Measurements from ENCODE around the gene OR6S1. TPM values are rescaled to one million over a fixed set of nuclear protein-coding genes. Genes with fewer than 3 reads are reported as not detected.

Gene OR6S1, protein sequence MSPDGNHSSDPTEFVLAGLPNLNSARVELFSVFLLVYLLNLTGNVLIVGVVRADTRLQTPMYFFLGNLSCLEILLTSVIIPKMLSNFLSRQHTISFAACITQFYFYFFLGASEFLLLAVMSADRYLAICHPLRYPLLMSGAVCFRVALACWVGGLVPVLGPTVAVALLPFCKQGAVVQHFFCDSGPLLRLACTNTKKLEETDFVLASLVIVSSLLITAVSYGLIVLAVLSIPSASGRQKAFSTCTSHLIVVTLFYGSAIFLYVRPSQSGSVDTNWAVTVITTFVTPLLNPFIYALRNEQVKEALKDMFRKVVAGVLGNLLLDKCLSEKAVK
- not detected for total RNA-seq
- not detected for polyA plus RNA-seq
- long read RNA-seq, donor 1, result 0 reads
- long read RNA-seq, donor 2, result 0 reads
- long read RNA-seq, donor 3, result 0 reads
- long read RNA-seq, donor 4, result 0 reads
- long read RNA-seq, donor 5, result 0 reads
- long read RNA-seq, donor 6, result 0 reads
- long read RNA-seq, donor 7, result 0 reads
- long read RNA-seq, donor 8, result 0 reads
- long read RNA-seq, donor 9, result 0 reads
- long read RNA-seq, donor 10, result 0 reads

DNA sequence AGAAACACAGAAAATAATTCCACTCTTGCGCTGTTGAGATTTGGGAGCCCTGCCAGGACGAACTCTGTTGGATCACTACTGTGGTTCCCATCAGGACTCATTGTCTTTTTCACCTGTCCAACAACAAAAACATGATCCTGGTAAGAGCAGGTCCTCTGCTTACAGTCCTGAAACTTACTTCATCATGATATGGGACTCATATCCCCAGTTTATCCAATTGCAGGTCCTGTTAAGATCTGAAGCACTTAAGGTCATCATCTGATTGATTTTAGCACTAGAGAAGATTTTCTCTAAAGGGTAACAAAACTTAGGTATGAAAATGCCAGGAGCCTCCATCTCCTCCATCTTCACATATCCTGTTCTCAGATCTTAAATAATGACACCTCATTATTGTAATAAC, at the start of gene OR6S1:
Gene OR6S1 (minus strand): TSS at position 101 of the 400 bp plus-strand sequence. CDS start 0 bp downstream, at position 101.
- Histone ChIP-seq H3K27ac (no peak within 1 kb of the TSS), H3K4me1 (no peaks in the 10 kb centered on the region), H3K27me3 (peaks cover 0 to 40% (median 0%) of the 10 kb centered on the region in 3 donors), H3K4me3 (no peak within 1 kb of the TSS), H3K36me3 (no peaks in the 10 kb centered on the region), H3K9me3 (no peaks in the 10 kb centered on the region)
- intact Hi-C loops (cut with DNase I; ENCODE audit: low total_unique reads), result no loop called here
- no peak for DNase-seq
- TF ChIP-seq EP300 (IDR thresholded peaks at IDR 0.05), result no peak
- WGBS, 5 donors, result 74 to 96% (median 93%) methylated on average over 2 of the region's 2 CpGs

DNA sequence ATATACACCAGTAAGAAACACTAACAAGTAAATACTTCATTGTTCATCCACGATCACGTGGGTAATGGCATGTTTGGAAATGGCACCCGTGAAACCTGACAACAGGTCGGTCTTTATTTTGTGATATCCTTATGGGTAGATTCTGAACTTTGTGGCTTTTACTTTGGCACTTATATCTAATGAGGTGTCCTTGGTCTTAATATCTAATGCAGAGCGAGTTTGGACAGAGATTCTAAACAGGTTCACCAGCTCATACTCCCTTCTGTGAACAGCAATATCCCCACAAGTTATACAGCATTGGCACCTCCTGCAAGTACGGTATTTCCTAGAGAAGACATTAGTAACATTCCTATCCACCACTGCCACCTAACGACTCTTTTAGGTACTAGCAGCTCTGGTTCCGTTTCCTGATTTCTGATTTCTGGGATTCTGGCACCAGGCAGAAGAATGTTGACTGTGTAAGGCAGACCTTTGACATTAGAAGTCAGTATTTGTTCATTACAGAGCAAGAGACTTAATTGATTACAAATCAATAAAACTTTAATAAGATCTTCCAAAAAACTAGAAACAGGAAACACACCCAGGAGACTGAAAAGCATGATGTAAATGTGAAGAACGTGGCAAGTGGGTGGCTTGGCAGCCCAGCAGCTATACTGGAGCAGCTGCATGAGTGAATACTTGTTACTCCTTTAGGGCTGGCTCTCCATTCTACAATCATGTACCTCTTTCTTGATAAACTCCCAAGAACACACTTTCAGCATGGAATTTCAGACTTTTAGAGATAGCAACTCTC, 49.6 kb upstream of the OR6S1 start:
- 11 to 23% (median 18%) methylated on average over 9 of the region's 9 CpGs for WGBS, 5 donors

DNA sequence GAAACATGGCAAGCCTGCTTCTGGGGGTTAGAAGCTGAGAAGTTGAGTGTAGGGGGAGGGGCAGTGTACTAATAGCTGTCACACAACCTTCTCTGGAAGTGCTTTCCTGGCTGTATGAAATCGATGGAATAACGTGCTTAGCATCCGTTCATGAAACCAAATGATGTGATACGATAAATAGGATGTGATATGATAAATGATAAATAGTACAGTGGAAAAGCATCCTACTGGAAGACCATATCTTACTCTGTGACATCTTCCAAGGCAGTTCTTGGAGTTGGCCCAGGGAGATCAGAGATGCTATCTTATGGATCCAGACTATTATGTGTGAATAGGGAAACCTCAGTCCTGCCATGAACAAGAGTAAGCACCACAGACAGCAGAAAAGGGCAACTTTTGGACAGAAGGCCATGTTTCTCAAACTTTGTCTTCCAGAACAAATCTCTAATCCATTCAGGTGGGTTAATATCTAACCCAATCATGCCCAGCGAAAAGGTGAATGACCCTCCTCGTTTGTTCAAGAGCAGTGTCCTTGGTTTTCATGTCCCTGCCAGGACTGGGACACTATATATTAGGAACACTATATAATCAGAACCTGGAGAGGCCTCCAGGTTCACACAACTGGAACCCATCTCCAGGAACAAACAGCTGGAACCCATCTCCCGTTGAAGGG, 46.8 kb upstream of the OR6S1 start, which contains the start of gene ANG:
Gene ANG (plus strand): TSS at position 598 of the 673 bp plus-strand sequence. CDS start 4,801 bp downstream, outside the sequence.
- Histone ChIP-seq H3K9me3 (no peaks in the 10 kb centered on the region), H3K4me3 (peak within 1 kb of the TSS in 2 of 4 donors; percentile 52 to 62), H3K27ac (peak within 1 kb of the TSS; percentile 65 to 100 (median 100)), H3K27me3 (no peaks in the 10 kb centered on the region), H3K4me1 (peaks cover 26 to 66% (median 53%) of the 10 kb centered on the region in 4 donors), H3K36me3 (peaks cover 0 to 8% (median 2%) of the 10 kb centered on the region in 4 donors)
- DNase-seq, result no peak
- intact Hi-C loops (cut with DNase I; ENCODE audit: low total_unique reads), result loop anchor here (5.0 kb wide), 1 partner anchor 71 kb away; no protein-coding TSS in a partner anchor
- TF ChIP-seq EP300 (IDR thresholded peaks at IDR 0.05), result no peak
- TF ChIP-seq, protein P1, sequence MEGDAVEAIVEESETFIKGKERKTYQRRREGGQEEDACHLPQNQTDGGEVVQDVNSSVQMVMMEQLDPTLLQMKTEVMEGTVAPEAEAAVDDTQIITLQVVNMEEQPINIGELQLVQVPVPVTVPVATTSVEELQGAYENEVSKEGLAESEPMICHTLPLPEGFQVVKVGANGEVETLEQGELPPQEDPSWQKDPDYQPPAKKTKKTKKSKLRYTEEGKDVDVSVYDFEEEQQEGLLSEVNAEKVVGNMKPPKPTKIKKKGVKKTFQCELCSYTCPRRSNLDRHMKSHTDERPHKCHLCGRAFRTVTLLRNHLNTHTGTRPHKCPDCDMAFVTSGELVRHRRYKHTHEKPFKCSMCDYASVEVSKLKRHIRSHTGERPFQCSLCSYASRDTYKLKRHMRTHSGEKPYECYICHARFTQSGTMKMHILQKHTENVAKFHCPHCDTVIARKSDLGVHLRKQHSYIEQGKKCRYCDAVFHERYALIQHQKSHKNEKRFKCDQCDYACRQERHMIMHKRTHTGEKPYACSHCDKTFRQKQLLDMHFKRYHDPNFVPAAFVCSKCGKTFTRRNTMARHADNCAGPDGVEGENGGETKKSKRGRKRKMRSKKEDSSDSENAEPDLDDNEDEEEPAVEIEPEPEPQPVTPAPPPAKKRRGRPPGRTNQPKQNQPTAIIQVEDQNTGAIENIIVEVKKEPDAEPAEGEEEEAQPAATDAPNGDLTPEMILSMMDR (IDR thresholded peaks at IDR 0.05), result no peak
- 37 to 60% (median 51%) methylated on average over 7 of the region's 7 CpGs for WGBS, 5 donors

More for the DNA sequence above, 49.6 kb upstream of the OR6S1 start:
- TF ChIP-seq POLR2AphosphoS5 (IDR thresholded peaks at IDR 0.05) (peak in 2 of 3 donors; percentile 19 to 73), POLR2A (IDR thresholded peaks at IDR 0.05) (no peak), EP300 (IDR thresholded peaks at IDR 0.05) (no peak)
- TF ChIP-seq, protein P1 (IDR thresholded peaks at IDR 0.05), result peak in 5 of 7 experiments; percentile 79 to 92 (median 85)
- Histone ChIP-seq H3K27ac (peak overlapping the region in 4 of 5 donors; percentile 9 to 37 (median 27)), H3K4me1 (peaks cover 24 to 53% (median 43%) of the 10 kb centered on the region in 4 donors), H3K27me3 (no peaks in the 10 kb centered on the region), H3K4me3 (no peak overlapping the region), H3K36me3 (peaks cover 3 to 29% (median 26%) of the 10 kb centered on the region in 4 donors), H3K9me3 (no peaks in the 10 kb centered on the region)
- intact Hi-C loops (cut with DNase I; ENCODE audit: low total_unique reads), result loop anchor here (10.0 kb wide), 2 partner anchors 164 to 366 kb away; no protein-coding TSS in a partner anchor
- peak; percentile 45 to 91 for DNase-seq

DNA sequence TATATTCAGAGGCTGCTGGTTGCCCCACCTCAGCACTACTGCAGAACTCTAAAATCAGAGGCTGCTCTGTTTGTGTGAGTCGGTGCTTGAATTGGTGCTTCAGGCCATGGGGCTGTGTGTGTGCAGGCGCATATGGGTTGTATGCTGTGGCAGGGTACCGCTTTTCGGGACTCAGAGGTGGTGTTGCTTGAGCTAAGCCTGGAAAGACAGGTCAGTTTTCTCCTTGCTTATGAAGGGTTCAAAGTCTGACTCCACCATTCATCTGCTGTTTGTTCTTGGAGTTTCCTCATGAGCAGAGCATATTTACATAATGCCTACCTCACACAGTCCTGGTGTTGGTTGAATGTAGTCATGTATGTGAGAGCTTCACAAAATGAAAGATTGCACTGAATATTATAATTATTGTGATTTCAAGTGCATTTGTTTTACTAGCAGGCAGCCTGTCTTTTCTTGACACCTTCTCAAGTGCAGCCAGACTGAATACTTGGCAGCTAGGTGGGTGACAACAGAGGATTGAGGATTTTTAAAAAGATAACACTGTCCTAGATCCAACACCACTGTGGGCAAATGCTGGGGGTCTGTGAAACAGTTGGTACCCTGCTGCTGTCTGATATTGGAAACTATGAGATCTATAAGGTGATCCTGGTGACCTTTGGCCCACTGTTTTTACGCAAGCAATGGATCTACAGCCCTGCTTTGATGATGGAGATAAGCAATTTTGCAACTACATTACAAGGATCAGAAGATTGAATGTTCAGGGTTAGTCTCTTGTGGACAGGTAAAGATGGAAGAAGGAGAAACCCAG, 46.1 kb upstream of the OR6S1 start:
- TF ChIP-seq POLR2AphosphoS5 (IDR thresholded peaks at IDR 0.05), result peak in 2 of 3 donors; percentile 57 to 80
- TF ChIP-seq, protein P1 (IDR thresholded peaks at IDR 0.05), result no peak
- Histone ChIP-seq H3K9me3 (no peaks in the 10 kb centered on the region), H3K4me1 (peaks cover 26 to 66% (median 53%) of the 10 kb centered on the region in 4 donors), H3K36me3 (peaks cover 0 to 5% (median 0%) of the 10 kb centered on the region in 4 donors), H3K27ac (peak overlapping the region; percentile 60 to 100 (median 100)), H3K4me3 (peak overlapping the region in 3 of 4 donors; percentile 52 to 76 (median 62)), H3K27me3 (no peaks in the 10 kb centered on the region)
- WGBS, 5 donors, result 32 to 54% (median 49%) methylated on average over 5 of the region's 5 CpGs
- DNase-seq, result peak; percentile 52 to 92
- intact Hi-C loops (cut with DNase I; ENCODE audit: low total_unique reads), result loop anchor here (5.0 kb wide), 1 partner anchor 70 kb away; no protein-coding TSS in a partner anchor
